GM12892 (cell line): Measurements from ENCODE around the gene AHNAK2.

Experiments used
- DNase-seq: peaks from one replicate; pipeline ENCODE4 v3.0.0; 2011; ENCODE audit not compliant: insufficient read length
- FAIRE-seq: peaks from 2 replicates; lab custom pipeline; 2011; peaks lifted over from hg19 to GRCh38; lab: Jason Lieb, UNC
- POLR2A ChIP-seq: IDR thresholded peaks from 2 replicates; pipeline ENCODE4 v1.6.1; 2011; ENCODE audit warnings: low read depth, low read length, control low read depth
- POLR2AphosphoS5 ChIP-seq: IDR thresholded peaks from 2 replicates; pipeline ENCODE4 v1.6.1; 2011; ENCODE audit warnings: low read depth, low read length, control low read depth
- TAF1 ChIP-seq: IDR thresholded peaks from 2 replicates; pipeline ENCODE4 v1.6.1; 2011; ENCODE audit warnings: low read depth, mild to moderate bottlenecking, control low read depth, low read length, borderline replicate concordance

AHNAK2 gene

GRCh38 chr14:104889375-104889757 lies 88.8 kb downstream of the AHNAK2 start:
- FAIRE-seq (no peak), DNase-seq (no peak)
- no peak for TF ChIP-seq POLR2AphosphoS5
- TF ChIP-seq TAF1 = no peak
- no peak for TF ChIP-seq POLR2A

GRCh38 chr14:104888489-104889374 lies 89.4 kb downstream of the AHNAK2 start:
- TF ChIP-seq TAF1 = no peak
- no peak for TF ChIP-seq POLR2A
- no peak for TF ChIP-seq POLR2AphosphoS5
- DNase-seq = peak; percentile 22
- no peak for FAIRE-seq

GRCh38 chr14:104887623-104888488 lies 90.3 kb downstream of the AHNAK2 start:
- no peak for DNase-seq
- FAIRE-seq = no peak
- no peak for TF ChIP-seq POLR2A
- TF ChIP-seq TAF1 = no peak
- TF ChIP-seq POLR2AphosphoS5 = no peak
